ENCODE results near the gene MRE11. TPM values are rescaled to one million over a fixed set of nuclear protein-coding genes. Genes with fewer than 3 reads are reported as not detected.

Gene MRE11
- total and polyA plus RNA-seq, 10 of the 15 experiments (the other 5 are each of a cell fraction or from before 2014, with no cell fraction given): 16.2 to 39.2 (median 26.9) TPM

DNA sequence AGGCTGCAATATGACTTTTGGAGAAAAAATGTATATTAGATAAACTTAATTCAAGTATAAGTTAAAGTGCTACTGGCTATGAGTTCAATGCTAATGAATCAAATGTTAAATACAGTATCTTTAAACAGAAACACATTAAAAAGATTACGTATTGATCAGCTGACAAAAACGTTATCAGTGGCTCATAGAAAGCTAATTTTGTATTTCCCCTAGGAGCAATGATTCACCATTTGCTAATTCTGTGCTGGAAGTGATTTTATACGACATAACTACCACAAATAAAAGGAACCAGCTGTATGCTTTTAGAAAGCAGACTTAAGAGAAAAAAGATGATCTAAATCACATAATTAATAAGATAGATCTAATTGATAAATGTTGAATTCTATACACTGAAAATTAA lies 43.6 kb downstream of the MRE11 start:
- H3K79me2 ChIP-seq (ENCODE audit: control insufficient read depth, insufficient read depth, low read length): no peaks in the 10 kb centered on the region
- no peak overlapping the region for H3K4me2 ChIP-seq (ENCODE audit: control insufficient read depth, insufficient read depth)
- TF ChIP-seq CBX5 (IDR thresholded peaks at IDR 0.05; ENCODE audit: low read depth): no peak
- TF ChIP-seq, protein P1, sequence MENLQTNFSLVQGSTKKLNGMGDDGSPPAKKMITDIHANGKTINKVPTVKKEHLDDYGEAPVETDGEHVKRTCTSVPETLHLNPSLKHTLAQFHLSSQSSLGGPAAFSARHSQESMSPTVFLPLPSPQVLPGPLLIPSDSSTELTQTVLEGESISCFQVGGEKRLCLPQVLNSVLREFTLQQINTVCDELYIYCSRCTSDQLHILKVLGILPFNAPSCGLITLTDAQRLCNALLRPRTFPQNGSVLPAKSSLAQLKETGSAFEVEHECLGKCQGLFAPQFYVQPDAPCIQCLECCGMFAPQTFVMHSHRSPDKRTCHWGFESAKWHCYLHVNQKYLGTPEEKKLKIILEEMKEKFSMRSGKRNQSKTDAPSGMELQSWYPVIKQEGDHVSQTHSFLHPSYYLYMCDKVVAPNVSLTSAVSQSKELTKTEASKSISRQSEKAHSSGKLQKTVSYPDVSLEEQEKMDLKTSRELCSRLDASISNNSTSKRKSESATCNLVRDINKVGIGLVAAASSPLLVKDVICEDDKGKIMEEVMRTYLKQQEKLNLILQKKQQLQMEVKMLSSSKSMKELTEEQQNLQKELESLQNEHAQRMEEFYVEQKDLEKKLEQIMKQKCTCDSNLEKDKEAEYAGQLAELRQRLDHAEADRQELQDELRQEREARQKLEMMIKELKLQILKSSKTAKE (IDR thresholded peaks at IDR 0.05; ENCODE audit: low read depth, poor library complexity, severe bottlenecking): no peak
- TF ChIP-seq CREM (IDR thresholded peaks at IDR 0.05; ENCODE audit: low read depth): no peak
- TF ChIP-seq ZNF622 (IDR thresholded peaks at IDR 0.05): no peak
- TF ChIP-seq, protein P2, sequence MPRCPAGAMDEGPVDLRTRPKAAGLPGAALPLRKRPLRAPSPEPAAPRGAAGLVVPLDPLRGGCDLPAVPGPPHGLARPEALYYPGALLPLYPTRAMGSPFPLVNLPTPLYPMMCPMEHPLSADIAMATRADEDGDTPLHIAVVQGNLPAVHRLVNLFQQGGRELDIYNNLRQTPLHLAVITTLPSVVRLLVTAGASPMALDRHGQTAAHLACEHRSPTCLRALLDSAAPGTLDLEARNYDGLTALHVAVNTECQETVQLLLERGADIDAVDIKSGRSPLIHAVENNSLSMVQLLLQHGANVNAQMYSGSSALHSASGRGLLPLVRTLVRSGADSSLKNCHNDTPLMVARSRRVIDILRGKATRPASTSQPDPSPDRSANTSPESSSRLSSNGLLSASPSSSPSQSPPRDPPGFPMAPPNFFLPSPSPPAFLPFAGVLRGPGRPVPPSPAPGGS (IDR thresholded peaks at IDR 0.05; ENCODE audit: borderline replicate concordance, insufficient read depth, low read depth, low read length, poor library complexity, severe bottlenecking): no peak
- TF ChIP-seq HDAC2 (IDR thresholded peaks at IDR 0.05): no peak
- TF ChIP-seq, protein P3, sequence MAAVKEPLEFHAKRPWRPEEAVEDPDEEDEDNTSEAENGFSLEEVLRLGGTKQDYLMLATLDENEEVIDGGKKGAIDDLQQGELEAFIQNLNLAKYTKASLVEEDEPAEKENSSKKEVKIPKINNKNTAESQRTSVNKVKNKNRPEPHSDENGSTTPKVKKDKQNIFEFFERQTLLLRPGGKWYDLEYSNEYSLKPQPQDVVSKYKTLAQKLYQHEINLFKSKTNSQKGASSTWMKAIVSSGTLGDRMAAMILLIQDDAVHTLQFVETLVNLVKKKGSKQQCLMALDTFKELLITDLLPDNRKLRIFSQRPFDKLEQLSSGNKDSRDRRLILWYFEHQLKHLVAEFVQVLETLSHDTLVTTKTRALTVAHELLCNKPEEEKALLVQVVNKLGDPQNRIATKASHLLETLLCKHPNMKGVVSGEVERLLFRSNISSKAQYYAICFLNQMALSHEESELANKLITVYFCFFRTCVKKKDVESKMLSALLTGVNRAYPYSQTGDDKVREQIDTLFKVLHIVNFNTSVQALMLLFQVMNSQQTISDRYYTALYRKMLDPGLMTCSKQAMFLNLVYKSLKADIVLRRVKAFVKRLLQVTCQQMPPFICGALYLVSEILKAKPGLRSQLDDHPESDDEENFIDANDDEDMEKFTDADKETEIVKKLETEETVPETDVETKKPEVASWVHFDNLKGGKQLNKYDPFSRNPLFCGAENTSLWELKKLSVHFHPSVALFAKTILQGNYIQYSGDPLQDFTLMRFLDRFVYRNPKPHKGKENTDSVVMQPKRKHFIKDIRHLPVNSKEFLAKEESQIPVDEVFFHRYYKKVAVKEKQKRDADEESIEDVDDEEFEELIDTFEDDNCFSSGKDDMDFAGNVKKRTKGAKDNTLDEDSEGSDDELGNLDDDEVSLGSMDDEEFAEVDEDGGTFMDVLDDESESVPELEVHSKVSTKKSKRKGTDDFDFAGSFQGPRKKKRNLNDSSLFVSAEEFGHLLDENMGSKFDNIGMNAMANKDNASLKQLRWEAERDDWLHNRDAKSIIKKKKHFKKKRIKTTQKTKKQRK (IDR thresholded peaks at IDR 0.05; ENCODE audit: low read depth, low read length): no peak
- no peak for TF ChIP-seq HCFC1 (IDR thresholded peaks at IDR 0.05; ENCODE audit: low read length)
- no peak for TF ChIP-seq FOXK2 (IDR thresholded peaks at IDR 0.05)
- TF ChIP-seq TAF1 (IDR thresholded peaks at IDR 0.05; ENCODE audit: borderline replicate concordance, low read depth, low read length): no peak
- TF ChIP-seq SRF (IDR thresholded peaks at IDR 0.05; ENCODE audit: low read depth in 2 of 2, low read length in 2 of 2): no peak
- TF ChIP-seq EED (IDR thresholded peaks at IDR 0.05; ENCODE audit: low read depth): no peak
- no peak for TF ChIP-seq SMAD1 (IDR thresholded peaks at IDR 0.05; ENCODE audit: low read depth, partially characterized antibody)
- TF ChIP-seq RAD21 (IDR thresholded peaks at IDR 0.05; ENCODE audit: insufficient read depth, low read depth, low read length): no peak
- TF ChIP-seq RELA (IDR thresholded peaks at IDR 0.05; ENCODE audit: borderline replicate concordance, partially characterized antibody): no peak
- in situ Hi-C loops (cut with MboI) (no loop called here), intact Hi-C loops (cut with micrococcal nuclease; ENCODE audit: unreplicated experiment) (no loop called here)
- ChIA-PET CTCF (interaction anchor here (0.8 to 1.2 kb wide), 3 partner anchors 53 to 1760 kb away, joined by 3 read pairs; no protein-coding TSS in a partner anchor), SMC1A (ENCODE audit: uncharacterized antibody, unreplicated experiment) (interaction anchor here (1.0 to 1.9 kb wide), 3 partner anchors 10 to 52 kb away, joined by 3 to 7 read pairs (median 3); no protein-coding TSS in a partner anchor), RAD21 (ENCODE audit: unreplicated experiment) (interaction anchor here (0.9 to 1.8 kb wide), 2 partner anchors 23 to 43 kb away, joined by 3 read pairs; no protein-coding TSS in a partner anchor), POLR2A (no interaction called here)
- WGBS (ENCODE audit: insufficient coverage, insufficient replicate concordance, low lambda C conversion rate, missing lambda C conversion rate): 65% methylated on average over 3 of the region's 3 CpGs
- no peaks in the 10 kb centered on the region for H3K27me3 ChIP-seq (replicated peaks in 1 of 2; ENCODE audit: control insufficient read depth in 2 of 2, insufficient read depth in 2 of 2, low read length in 1 of 2)
- BruUV-seq (replicated peaks): no TSS peak
- no peaks in the 10 kb centered on the region for H4K20me1 ChIP-seq (ENCODE audit: control insufficient read depth, insufficient read depth)
- H3K9me3 ChIP-seq (replicated peaks; ENCODE audit: control insufficient read depth, insufficient read depth, low read length): no peaks in the 10 kb centered on the region; the same call in 2 of the 3 replicates
- no peak overlapping the region for H3K9ac ChIP-seq (ENCODE audit: control insufficient read depth, insufficient read depth, low read length)
- H3K27ac ChIP-seq (ENCODE audit: control insufficient read depth, insufficient read depth): no peak overlapping the region
- ATAC-seq: no peak
- no peak for DNase-seq (ENCODE audit: low read depth, low spot score)
- H3K4me1 ChIP-seq (ENCODE audit: control insufficient read depth, insufficient read depth, low read length): no peaks in the 10 kb centered on the region
- no peak overlapping the region for H3K4me3 ChIP-seq
- no peak overlapping the region for H2AFZ ChIP-seq (ENCODE audit: control insufficient read depth, low read depth, low read length)
- no peaks in the 10 kb centered on the region; a peak in 1 of 4 replicates for H3K36me3 ChIP-seq (ENCODE audit: control insufficient read depth in 2 of 2, insufficient read depth in 2 of 2, low read length in 1 of 2)
- no peak for FAIRE-seq
